GM19025 (cell line): ENCODE measurements around the gene ZBTB4.
"Not testable (repeated sequence)": the region's sequence is repeated elsewhere in the genome, so short reads cannot be mapped to it uniquely, and the experiment has no call there.

Experiments used
- ATAC-seq: cut with Tn5 transposase; IDR thresholded peaks from one replicate; pipeline ENCODE4 v1.9.1; 2021; ENCODE audit warnings: mild to moderate bottlenecking, low read depth, moderate library complexity; ENCODE audit not compliant: unreplicated experiment

Gene ZBTB4

DNA sequence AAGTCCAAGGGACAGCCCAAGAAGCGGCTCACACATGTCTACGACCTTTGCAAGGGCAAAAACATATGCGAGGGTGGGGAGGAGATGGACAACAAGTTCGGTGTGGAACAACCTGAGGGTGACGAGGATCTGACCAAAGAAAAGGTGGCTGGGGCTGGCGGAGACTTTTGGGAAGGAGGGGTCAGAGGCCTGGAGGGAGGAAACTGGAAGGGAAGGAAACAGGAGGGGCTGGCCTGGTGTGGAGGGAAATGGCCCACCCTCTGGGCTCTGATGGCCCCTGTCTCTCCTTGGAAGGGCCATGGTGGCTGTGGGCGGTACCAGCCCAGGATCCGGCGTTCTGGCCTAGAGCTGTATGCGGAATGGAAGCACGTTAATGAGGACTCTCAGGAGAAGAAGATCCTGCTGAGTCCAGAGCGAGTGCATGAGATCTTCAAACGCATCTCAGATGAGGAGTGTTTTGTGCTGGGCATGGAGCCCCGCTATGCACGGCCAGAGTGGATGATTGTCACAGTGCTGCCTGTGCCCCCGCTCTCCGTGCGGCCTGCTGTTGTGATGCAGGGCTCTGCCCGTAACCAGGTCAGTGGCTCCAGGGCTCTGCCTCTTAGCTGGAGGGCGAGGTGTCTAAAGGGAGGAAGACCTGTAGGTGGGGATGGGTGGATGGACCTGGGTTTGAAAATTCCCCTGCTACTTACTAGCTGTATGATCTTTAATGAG lies 17.2 kb upstream of the ZBTB4 start:
- no peak for ATAC-seq

DNA sequence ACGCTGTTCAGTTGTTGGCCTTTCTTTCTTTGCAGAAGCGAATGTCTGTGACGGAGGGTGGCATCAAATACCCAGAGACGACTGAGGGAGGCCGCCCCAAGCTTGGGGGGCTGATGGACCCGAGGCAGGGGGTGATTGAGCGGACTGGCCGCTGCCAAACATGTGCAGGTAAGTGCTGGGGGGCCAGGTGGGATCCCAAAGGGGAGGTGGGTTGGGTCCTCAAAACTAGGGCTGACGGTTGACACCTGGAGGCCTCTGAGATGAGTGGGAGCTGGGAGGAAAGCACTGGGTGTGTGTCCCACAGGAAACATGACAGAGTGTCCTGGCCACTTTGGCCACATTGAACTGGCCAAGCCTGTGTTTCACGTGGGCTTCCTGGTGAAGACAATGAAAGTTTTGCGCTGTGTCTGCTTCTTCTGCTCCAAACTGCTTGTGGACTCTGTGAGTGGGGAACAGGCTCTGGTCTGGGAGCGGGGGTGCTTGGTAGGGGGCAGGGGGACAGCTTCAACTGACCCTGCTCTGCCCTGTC lies 16.5 kb upstream of the ZBTB4 start:
- ATAC-seq: no peak

DNA sequence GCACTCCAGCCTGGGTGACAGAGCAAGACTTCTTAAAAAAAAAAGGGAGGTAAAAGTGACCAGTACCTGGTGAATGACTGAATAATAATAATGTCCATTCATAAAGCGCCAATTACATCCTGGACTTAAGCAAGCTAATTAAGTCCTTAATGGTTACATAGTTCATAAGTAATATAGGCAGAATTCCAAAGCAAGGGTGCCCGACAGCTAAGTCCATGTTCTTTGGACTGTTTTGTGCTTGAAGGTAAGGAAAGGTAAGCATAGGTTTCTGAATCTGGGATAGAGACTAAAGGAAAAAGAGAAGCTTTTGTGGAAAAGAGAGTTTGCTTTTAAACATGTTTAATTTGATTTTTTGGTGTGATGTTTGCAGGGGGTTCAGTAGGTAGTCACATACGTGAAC lies 14.5 kb upstream of the ZBTB4 start:
- no peak for ATAC-seq

DNA sequence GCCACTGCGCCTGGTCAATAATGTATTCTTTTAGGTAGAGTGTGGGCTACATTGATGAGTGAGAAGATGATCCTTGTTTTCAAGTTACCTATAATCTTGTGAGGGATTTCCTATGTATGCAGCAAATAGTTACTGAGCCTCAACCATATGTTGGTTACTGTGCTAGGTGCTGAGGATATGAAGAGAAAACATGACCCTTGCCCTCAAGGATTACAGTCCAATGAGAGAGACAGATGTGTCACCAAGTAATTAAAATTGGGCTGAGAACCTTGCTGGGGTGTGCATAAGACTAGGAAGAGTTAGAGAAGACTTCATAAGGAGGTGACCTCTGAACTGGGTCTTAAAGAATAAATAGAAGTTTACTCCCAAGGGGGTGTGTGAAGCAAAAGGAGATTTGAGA lies 12.2 kb upstream of the ZBTB4 start:
- ATAC-seq: no peak

DNA sequence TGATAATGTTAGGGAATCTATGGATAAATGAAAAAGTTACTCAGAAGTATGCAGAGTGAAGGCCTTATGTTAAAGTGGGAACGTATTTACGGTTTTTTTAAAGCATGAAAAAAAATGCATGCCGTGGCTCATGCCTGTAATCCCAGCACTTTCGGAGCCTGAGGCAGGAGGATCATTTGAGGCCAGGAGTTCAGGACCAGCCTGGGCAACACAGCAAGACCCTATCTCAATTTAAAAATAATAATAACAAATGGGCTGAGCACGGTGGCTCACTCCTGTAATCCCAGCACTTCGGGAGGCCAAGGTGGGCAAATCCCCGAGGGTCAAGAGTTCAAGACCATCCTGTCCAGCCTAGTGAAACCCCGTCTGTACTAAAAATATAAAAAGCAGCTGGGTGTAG lies 10.7 kb upstream of the ZBTB4 start:
- no peak for ATAC-seq

DNA sequence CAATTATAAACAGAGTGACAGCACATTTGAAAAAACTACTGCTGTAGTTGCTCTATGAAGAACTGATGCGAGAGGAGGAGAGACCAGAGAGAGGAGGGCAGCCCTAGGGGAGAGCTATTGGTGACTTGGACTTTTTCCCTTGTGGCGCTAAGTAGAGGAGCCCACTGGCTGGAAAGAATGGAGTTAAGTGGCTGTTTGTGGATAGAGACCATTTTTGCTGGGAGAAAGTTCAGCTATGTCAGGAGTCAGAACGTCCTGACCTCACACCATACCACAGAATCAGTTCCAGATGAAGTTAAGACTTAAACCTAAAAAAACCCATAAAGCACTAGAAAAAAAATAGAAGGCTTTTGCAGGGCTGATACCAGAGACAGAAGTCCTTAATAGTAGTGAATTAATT lies 6.8 kb upstream of the ZBTB4 start:
- no peak for ATAC-seq

DNA sequence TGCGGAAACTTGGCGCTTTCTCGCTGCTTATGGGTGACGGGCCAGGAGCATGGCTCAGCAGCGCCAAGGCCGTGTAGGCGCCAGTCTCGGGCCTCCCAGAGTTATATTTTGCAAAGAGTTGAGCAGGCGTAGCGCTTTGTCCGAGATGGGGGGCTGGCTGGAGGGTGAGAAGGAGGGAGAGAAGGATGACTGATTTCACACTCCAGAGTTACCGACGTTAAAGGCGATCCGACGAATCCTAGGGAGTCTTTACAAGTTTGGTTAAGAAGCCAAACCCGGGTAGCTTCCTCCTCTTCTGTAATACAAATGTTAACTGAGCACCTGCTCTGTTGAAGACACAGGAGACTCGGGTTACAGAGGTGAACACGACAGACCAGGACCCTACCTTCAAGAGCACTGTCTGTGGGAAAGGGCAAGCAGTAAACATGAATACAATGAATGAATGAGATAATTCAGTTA lies 5.5 kb upstream of the ZBTB4 start:
- no peak for ATAC-seq

DNA sequence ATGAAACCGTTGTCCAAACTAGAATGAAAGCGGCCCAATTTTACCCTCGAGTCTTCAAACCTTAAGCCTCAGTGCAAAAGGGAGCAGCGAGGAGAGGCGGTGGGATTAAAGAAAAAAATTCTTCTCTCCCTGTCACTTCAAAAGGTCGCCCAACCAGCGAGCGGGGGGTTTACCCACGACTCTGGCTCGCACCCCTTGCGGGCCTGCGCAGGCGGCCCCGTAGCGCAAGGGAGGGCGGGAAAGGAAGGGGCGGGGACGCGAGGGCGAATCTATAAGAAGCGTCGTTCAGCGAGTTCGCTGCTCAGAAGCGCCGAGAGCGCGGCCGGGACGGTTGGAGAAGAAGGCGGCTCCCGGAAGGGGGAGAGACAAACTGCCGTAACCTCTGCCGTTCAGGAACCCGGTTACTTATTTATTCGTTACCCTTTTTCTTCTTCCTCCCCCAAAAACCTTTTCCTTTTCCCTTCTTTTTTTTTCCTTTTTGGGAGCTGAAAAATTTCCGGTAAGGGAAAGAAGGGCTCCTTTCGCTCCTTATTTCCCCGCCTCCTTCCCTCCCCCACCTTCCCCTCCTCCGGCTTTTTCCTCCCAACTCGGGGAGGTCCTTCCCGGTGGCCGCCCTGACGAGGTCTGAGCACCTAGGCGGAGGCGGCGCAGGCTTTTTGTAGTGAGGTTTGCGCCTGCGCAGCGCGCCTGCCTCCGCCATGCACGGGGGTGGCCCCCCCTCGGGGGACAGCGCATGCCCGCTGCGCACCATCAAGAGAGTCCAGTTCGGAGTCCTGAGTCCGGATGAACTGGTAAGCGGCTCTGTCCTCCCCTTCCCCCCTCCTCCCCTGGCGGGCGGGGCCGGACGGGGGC lies 4.9 kb upstream of the ZBTB4 start, which contains the start of gene POLR2A:
TSS of gene POLR2A (plus strand) at position 300 of the 852 bp plus-strand sequence.
- peak; percentile 65 for ATAC-seq

DNA sequence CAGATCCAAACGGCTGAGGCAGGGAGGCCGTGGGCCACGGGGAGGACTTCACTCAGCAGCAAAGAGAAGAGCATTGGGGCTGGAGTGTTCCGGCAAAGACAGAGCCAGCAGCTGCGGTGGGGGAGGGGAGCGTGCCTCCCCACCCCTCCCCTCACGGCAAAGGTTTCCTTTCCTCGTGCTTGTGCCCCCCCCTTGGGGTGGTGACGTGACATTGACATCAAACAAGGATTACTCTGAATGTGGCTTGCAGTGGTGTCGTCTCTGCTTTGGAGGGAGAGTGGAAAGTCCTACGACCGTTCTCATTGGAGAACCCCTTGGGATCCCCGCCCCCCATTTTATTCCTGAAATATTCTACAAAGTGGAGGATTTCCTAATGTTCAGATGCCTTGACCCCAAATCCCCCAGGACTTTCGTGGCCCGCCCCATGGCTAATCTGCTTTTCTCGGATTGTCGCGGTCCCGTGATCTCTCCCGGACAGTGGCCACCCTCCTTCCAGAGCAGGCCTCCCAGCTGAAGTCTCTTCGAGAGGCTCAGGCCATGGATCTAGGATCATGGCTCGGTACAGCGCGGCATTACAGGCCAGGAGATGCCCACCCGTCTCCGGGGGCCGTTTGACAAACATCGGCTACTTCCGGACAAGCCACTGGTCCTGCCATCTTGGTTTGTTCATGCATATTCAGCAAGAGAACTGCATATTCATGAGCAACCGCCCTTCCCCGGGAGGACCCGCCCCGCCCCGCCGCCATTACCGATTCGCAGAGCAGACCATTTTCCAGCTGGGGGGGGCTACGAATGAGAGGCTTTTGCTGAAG lies 4.0 kb upstream of the ZBTB4 start:
- peak; percentile 25 for ATAC-seq

DNA sequence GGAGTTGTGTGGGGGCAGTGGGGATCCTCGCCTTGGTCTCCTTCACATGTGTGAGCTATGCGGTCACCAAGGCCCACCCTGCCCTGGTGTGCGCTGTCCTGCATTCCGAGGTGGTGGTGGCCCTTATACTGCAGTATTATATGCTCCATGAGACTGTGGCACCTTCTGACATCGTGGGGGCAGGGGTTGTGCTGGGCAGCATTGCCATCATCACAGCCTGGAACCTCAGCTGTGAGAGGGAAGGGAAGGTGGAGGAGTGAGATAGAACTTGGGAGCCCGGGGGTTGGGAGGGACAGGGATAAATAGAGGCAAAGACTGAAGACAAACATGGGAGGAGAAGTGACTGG lies 3.3 kb upstream of the ZBTB4 start:
- ATAC-seq: not testable (repeated sequence)

DNA sequence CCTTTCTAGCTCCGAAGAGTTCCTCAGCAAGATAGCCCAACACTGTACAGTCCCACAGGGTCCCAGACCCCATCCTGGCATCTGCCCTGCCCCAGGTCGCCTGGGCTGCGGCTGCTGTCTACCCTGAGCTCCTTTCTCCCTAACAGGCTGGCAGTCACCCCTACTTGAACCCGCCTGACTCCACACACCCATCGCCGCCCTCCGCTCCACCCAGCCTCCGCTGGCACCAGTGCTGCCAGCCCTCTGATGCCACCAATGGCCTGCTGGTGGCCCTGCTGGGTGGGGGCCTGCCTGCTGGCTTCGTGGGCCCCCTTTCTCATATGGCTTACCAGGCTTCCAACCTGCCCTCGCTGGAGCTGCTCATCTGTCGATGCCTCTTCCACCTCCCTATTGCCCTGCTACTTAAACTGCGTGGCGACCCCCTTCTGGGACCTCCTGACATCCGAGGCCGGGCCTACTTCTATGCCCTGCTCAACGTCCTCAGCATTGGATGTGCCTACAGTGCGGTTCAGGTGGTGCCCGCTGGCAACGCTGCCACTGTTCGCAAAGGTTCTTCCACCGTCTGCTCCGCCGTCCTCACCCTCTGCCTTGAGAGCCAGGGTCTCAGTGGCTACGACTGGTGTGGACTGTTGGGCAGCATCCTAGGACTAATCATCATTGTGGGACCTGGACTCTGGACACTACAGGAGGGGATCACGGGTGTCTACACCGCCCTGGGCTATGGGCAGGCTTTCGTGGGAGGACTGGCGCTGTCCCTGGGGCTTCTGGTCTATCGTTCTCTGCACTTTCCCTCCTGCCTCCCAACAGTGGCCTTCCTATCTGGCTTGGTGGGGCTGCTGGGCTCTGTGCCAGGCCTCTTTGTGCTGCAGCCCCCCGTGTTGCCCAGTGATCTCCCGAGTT lies 2.7 kb upstream of the ZBTB4 start:
- ATAC-seq: not testable (repeated sequence)

DNA sequence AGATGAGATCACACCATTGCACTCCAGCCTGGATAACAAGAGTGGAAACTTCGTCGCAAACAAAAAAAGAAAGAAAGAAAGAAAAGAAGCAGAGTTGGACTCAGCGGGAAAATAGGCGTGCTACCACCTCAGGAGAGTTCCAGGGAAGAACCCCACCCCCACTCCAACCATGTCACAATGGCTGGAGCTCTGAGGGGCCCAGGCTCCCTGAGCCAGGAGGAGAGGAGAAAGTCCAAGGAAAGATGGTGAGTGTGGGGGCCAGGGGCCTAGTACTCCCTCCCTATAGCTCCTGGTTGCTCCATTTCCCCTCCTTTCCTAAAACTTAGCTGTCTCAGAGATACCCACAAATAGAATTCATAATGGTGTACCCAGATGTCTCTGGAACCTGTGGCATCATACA lies 1.8 kb upstream of the ZBTB4 start, which contains the start of gene SLC35G6:
TSS of gene SLC35G6 (plus strand) at position 172 of the 400 bp plus-strand sequence. CDS start at position 243, 71 bp downstream.
- not testable (repeated sequence) for ATAC-seq

DNA sequence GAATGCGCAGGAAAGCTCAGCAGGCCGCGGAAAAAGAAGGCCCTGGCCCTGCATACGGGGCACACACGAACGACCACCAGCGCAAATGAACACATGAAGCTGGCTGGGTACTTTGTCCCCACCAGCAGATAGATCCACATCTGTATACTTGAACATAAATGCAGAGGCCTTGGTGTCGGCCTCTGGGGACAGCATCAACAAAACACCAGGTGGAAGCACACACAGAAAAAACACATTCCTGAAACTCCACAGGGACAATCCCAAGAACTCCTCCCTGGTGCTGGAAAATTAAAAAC lies 606 bp upstream of the ZBTB4 start:
- ATAC-seq: no peak

DNA sequence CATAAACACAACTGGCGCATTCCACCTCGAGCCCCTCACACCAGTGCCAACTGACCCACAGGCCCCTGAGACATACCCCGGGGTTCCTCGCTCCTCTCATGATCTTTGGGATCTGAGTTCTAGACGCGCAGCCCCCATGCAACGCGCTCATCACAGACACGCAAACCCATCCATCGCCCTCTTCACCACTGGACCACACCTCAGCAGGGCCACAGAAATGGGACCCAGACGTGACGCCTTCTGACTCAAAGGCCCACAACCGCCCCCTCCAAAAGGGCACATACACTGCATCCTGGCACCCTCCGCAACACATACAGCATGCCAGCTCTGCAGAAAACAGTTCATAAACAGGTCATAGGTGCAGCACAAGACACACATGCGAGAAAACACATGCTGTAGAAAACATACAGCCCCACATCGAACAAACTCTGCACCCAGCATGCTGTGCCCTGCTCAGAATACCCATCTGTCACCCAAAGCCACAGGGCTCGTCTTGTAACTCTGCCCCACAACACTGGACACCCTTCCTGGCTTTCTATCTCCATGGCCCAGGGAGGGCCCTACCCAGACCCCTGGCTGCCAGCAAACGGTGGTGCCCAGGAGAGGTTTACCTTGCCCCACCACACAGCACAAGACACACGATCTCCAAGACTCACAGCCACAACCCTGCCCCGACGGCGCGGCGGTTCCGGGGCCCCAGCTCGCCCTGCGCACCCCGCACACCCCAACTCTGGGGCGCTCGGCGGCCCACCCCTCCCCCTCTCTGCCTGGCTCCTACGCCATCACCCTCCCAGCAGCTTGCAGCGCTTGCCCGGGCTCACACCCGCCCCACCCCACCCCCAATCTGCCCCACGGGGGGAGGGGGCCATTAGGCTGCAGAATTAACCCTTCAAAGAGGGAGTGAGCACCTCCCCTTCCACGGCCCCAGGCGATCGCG lies 887 bp downstream of the ZBTB4 start:
- ATAC-seq: no peak

DNA sequence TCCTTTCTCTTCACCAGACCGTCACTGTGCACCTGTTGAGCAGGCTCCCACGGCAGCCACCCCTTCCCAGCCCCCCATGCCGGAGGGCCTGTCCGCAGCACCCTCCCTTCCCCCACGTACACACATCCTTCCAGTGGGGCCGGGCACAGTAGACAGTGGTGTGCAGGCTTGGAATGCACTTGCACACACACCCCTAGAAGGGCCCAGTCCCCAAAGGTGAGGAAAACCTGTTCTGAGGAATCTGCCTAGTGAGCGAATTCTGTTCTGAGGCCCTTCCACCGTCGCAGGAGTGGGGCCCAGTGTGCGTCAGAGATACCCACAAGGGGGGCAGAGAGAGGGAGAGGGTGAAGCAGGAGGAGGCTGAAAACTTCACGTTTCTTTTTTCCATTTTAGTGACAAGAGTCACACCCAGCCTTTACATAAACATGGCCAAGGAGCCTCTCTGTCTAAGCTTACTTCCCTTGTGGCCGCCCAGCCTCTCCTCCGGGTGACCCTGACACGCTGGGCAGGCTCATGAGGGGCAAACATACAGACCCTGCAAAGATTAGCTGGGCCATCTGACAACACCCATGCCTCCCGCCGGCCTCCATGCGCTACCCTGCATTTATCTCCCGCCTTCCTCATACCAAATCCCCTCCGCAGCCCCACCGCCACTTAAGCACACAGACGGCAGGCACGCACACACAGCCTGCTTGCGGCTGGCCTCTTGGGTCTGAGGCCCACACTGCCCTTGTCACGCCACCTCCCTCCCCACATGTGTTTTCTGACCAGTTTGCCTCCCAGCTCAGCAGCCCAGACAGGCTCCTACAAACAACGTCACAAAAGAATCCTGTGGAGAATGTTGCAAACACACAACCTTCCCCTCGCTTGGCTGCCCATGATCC lies 1.8 kb downstream of the ZBTB4 start:
- no peak for ATAC-seq

DNA sequence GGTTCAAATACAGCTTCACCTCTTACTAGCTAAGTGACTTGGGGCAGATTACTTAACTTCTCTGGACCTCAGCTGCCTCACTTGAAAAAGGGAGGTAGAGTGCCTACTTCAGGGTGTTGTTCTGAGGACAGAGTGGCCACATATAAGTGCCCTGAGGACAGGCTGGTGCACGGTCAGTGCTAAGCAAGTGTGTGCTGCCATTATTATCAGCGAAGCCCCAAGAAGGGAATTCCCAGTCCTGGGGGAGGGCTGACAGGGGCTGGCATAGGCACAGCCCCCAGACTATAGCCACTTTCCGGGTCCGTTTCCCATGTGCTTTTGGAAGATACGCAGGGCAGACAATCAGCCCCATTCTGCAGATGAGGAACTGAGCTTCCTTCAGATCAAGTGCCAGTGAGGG lies 2.5 kb downstream of the ZBTB4 start:
- ATAC-seq: no peak

DNA sequence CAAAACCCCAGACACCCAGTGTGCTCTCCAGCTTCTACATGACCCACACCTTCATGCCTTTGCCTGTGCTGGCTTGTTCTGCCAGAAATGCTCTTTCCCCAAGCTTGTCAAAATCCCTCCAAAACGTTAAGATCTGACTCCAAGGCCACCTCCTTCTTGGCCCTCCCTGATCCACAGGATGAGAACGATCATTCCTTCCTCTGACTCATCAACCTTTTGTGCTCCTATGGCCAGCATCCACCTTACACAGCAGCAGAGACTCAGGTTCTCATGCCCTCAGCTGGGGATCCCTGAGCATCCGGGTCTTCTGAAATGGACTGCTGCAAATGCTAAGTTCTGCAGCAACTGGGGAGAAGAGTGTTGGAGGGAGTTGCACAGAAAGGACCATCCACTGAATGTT lies 2.9 kb downstream of the ZBTB4 start:
- no peak for ATAC-seq
